PC-3 (cell line): ENCODE data around the gene IQCB1.

Experiments used
- CTCF ChIP-seq: fragments of 300-600 bp; sonication (generic); conservative IDR thresholded peaks from 2 replicates; pipeline ENCODE4 v1.5.1; 2017; ENCODE audit warnings: antibody characterized with exemption, low read depth, mild to moderate bottlenecking, low read length
- EZH2 ChIP-seq: fragments of 300-600 bp; sonication (generic); IDR thresholded peaks from one replicate; pipeline ENCODE4 v1.6.1; 2017; ENCODE audit warnings: antibody characterized with exemption, mild to moderate bottlenecking, low read length; ENCODE audit not compliant: unreplicated experiment

- no peak for TF ChIP-seq EZH2
- no peak for TF ChIP-seq CTCF
These were observed 110.7 kb downstream of the IQCB1 start for GRCh38 chr3:121724130-121724529.
